Cerebellar cortex (tissue), 1 donor: ENCODE results near the gene CADM4.
A peak's percentile ranks its signal among the peaks of the same experiment; 100 is the strongest.

Source experiments
- DNase-seq: peaks from one replicate; pipeline ENCODE4 v3.0.0-alpha.2; 2015; ENCODE audit warnings: low spot score

Gene CADM4

DNA sequence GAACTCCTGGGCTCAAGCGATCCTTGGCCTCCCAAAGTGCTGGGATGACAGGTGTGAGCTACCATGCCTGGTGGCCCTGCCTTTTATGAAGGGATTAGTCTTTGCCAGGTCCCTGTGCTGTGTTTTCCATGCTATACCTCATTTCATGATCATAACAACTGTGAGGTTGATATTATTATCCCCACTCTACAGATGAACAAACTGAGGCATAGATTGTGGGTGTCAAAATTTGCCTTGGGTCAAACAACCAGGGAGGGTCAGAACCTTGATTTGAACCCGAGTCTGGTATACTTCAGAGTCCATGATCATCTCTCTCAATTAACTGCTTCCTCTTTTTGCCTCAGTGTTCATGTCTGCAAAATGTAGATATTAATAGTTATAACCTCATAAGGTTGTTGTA is 57.2 kb downstream of the CADM4 start:
- DNase-seq: no peak

DNA sequence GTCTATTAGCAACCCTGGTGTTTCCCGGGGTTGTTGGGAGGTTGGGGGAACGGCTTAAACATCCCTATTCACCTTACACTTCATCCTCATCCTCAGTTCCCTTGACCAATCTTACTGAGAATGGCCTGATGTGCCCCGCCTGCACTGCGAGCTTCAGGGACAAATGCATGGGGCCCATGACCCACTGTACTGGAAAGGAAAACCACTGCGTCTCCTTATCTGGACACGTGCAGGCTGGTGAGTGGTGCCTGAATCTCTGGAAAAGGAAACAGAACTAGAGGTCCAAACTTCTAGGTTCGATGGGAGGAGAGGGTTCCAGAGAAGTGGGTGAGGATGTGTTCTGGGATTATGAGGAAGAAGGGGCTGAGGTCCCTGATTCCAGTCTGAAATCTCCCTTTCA is 58.2 kb downstream of the CADM4 start:
- DNase-seq: no peak

DNA sequence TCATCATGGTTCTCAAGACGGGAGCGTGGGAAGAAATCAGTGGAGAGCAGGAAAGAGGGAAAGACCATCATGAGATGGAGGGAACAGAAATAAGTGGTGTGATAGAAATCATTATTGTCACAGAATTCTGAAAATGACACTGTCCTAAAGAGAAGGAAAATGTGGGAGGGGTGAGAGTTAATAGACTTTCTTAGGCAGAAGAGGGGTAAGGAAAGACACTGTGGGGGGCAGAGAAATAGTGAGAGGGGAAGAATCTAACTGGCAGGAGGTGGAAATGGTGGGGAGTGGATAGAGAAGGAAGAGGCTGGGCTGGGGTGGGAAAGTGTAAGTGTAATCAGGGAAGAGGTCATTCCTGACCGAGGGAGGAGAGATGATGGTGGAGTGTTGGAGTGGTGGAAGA is 60.9 kb downstream of the CADM4 start:
- DNase-seq: no peak

DNA sequence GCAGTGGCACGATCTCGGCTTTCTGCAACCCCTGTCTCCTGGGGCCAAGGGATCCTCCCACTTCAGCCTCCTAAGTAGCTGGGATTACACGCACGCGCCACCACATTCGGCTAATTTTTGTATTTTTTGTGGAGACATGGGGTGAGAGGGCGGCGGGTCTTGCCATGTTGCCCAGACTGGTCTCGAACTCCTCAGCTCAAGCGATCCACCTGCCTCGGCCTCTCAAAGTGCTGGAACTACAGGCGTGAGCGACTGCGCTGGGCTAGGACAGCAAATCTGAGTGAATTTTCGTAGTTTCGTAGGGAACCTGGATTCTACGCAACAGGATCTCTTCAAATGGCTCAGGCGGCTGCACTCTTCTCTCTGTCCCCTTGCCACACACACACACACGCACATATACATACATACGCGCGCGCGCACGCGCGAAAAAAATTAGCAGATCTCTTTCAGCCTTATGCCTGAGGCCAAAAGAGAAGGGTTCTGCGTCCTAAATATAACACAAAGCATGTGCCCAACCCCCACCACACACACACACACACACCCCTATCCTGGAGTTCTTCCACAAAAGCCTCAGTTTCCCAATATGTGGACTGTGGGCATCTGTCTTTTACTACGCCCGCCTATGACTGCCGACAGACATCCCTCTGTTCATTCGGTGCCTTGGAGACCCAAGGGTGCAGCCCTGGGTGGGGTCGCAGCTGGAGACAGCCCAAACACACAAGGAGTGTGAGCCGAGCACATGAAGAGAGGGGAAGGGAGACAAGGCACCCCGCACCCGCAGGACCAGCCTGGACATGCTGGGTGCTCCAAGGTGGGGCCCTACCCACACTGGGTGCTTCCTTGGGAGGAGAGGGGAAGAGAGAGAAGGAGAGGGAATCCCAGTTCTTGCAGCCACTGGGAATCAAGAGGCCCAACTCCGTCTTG is 63.4 kb downstream of the CADM4 start:
- no peak for DNase-seq

DNA sequence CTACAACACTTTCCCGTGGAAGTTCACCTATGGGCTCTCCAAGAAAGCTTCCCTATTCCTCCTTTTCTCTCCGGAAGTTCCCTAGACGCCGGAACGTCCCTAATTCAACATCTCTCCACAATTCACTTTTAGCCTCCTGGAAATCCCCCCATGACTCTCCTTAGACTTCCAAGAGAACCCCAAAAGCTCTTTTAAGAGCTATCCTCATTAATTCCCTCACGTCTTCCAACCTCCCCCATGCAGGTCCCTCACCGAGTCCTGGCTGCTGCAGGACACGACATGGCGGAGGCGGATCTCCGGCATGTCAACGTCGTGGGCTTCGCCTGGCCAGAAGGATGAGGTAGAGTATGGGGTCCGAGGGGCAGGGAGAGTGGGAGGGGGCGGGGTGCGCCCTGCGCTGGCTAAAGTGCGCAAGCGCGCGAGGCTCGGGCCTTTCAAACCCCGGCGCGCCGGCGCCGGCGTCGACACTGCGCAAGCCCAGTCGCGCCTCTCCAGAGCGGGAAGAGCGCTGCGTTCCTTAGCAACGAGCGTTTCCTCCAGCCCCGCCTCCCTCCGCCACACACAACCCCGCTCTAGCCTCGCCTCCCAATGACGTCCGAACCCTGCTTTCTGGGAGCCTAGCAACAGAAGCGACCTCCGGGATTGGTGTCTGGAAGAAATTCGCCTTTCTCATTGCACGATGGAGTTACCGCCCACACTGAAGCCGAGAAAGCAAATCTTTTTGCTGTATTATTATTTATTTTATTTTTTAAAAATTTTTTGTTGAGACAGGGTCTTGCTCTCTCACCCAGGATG is 64.3 kb downstream of the CADM4 start, which contains the start of the genes PINLYP and XRCC1:
Gene PINLYP, plus strand, starts transcription at position 646 of the 795 bp plus-strand sequence. CDS start 1,391 bp downstream, outside the sequence.
Gene XRCC1, minus strand, starts transcription at position 372 of the 795 bp plus-strand sequence. Its CDS starts 69 bp downstream, at position 303.
- DNase-seq: peak; percentile 100

DNA sequence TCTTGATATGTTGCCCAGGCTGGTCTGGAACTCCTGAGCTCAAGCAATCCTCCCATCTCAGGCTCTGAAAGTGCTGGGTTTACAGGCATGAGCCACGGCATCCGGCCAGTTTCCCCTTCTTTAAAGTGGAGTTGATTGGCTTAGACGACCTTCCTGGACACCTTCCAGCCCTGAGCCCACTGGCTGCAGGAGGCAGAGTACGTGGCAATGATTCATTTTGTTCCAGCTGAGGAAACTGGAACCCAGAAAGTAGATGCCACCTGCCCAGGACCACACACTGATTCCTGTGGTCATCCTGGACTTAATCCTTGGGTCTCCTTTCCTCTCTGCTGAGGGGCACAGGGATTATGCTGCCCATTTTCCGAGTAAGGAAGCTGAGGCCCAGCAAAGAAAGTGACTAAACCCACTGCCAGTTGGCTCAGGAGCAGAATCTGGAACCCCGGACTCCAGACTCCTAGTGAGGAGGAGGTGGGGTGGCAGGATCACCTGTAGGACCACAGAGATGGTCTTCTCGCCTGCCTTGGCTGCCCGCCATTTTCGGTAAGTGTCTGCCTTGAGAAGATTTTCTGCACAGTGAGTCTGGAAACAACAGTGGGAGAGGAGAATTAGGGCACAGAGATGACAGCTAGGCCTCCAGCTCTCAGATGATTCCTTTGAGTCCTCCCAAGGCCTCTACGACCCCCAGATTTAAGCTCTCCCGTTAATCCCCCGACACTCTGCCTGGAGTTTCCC is 65.1 kb downstream of the CADM4 start:
- DNase-seq: no peak
